Measurements from ENCODE around the gene HSF5.

Gene HSF5

GRCh38 chr17:58480090-58480489 lies 8.1 kb downstream of the HSF5 start:
- H3K4me3 ChIP-seq (ENCODE audit: low read depth, low read length) = no peak overlapping the region
- DNase-seq (ENCODE audit: low read depth) = no peak
- TF ChIP-seq CTCF (conservative IDR thresholded peaks at IDR 0.05; ENCODE audit: low read depth, low read length) = no peak

GRCh38 chr17:58476812-58477211 lies 11.4 kb downstream of the HSF5 start:
- no peak overlapping the region for H3K4me3 ChIP-seq (ENCODE audit: low read depth, low read length)
- DNase-seq (ENCODE audit: low read depth) = no peak
- no peak for TF ChIP-seq CTCF (conservative IDR thresholded peaks at IDR 0.05; ENCODE audit: low read depth, low read length)

GRCh38 chr17:58475985-58476384 lies 12.2 kb downstream of the HSF5 start:
- no peak for DNase-seq (ENCODE audit: low read depth)
- TF ChIP-seq CTCF (conservative IDR thresholded peaks at IDR 0.05; ENCODE audit: low read depth, low read length) = no peak
- no peak overlapping the region for H3K4me3 ChIP-seq (ENCODE audit: low read depth, low read length)

- DNase-seq (ENCODE audit: low read depth) = no peak
- no peak overlapping the region for H3K4me3 ChIP-seq (ENCODE audit: low read depth, low read length)
- TF ChIP-seq CTCF (conservative IDR thresholded peaks at IDR 0.05; ENCODE audit: low read depth, low read length) = no peak
These were observed 17.9 kb downstream of the HSF5 start for GRCh38 chr17:58470356-58470755.

- H3K4me3 ChIP-seq (ENCODE audit: low read depth, low read length) = no peak overlapping the region
- no peak for DNase-seq (ENCODE audit: low read depth)
- no peak for TF ChIP-seq CTCF (conservative IDR thresholded peaks at IDR 0.05; ENCODE audit: low read depth, low read length)
These were observed 19.3 kb downstream of the HSF5 start for GRCh38 chr17:58468944-58469343.

GRCh38 chr17:58455491-58455890 lies 32.7 kb downstream of the HSF5 start:
- no peak for TF ChIP-seq CTCF (conservative IDR thresholded peaks at IDR 0.05; ENCODE audit: low read depth, low read length)

GRCh38 chr17:58452738-58453137 lies 35.5 kb downstream of the HSF5 start:
- DNase-seq (ENCODE audit: low read depth) = peak; percentile 18
- H3K4me3 ChIP-seq (ENCODE audit: low read depth, low read length) = no peak overlapping the region
- no peak for TF ChIP-seq CTCF (conservative IDR thresholded peaks at IDR 0.05; ENCODE audit: low read depth, low read length)

More at GRCh38 chr17:58455491-58455890, 32.7 kb downstream of the HSF5 start:
- no peak for DNase-seq (ENCODE audit: low read depth)
- H3K4me3 ChIP-seq (ENCODE audit: low read depth, low read length) = no peak overlapping the region
